Loucy (cell line): Measurements from ENCODE around the gene LIMA1.

Experiments
- H2AFZ ChIP-seq: fragments of 200-600 bp; sonication (generic); 2 replicates; pipeline ENCODE4 v1.6.0; 2016; ENCODE audit warnings: antibody characterized with exemption, mild to moderate bottlenecking, low read length, moderate library complexity
- H3F3A ChIP-seq: fragments of 200-600 bp; 2 replicates; pipeline ENCODE4 v1.6.0; 2016; ENCODE audit warnings: antibody characterized with exemption, low read depth, mild to moderate bottlenecking
- H3K27me3 ChIP-seq: fragments of 200-600 bp; sonication (generic); 2 replicates; pipeline ENCODE4 v1.6.1; 2014; ENCODE audit warnings: low read length, mild to moderate bottlenecking; ENCODE audit not compliant: insufficient read depth, poor library complexity, severe bottlenecking
- H3K36me3 ChIP-seq: fragments of 200-600 bp; sonication (generic); 2 replicates; pipeline ENCODE4 v1.6.1; 2016; ENCODE audit warnings: low read length; ENCODE audit not compliant: insufficient read depth
- H3K4me1 ChIP-seq: fragments of 200-600 bp; sonication (generic); 2 replicates; pipeline ENCODE4 v1.5.1; 2014; ENCODE audit warnings: low read length, mild to moderate bottlenecking; ENCODE audit not compliant: insufficient read depth, poor library complexity, severe bottlenecking
- H3K4me2 ChIP-seq: fragments of 200-600 bp; sonication (generic); 2 replicates; pipeline ENCODE4 v1.6.0; 2014; ENCODE audit warnings: antibody characterized with exemption, low read length, low read depth, mild to moderate bottlenecking; ENCODE audit not compliant: poor library complexity, severe bottlenecking
- H3K4me3 ChIP-seq: fragments of 200-600 bp; sonication (generic); 2 replicates; pipeline ENCODE4 v1.5.1; 2014; ENCODE audit warnings: low read length, mild to moderate bottlenecking, mixed read lengths; ENCODE audit not compliant: poor library complexity, severe bottlenecking
- H3K79me2 ChIP-seq: fragments of 200-600 bp; sonication (generic); 2 replicates; pipeline ENCODE4 v1.6.1; 2014; ENCODE audit warnings: low read length; ENCODE audit not compliant: insufficient read depth
- H3K9ac ChIP-seq: fragments of 200-600 bp; sonication (generic); 2 replicates; pipeline ENCODE4 v1.6.0; 2014; ENCODE audit warnings: mild to moderate bottlenecking, low read depth, low read length, moderate library complexity; ENCODE audit not compliant: poor library complexity, severe bottlenecking
- H3K9me2 ChIP-seq: fragments of 200-600 bp; sonication (generic); replicated peaks from 2 replicates; pipeline ENCODE4 v1.6.1; 2016; ENCODE audit warnings: low read depth, low read length, mixed read lengths
- H3K9me3 ChIP-seq: fragments of 200-600 bp; sonication (generic); 2 replicates; pipeline ENCODE4 v1.6.1; 2014; ENCODE audit warnings: mild to moderate bottlenecking, antibody characterized with exemption, low read length, low read depth; ENCODE audit not compliant: insufficient read depth
- H4K20me1 ChIP-seq: fragments of 200-600 bp; sonication (generic); 2 replicates; pipeline ENCODE4 v1.6.0; 2014; ENCODE audit warnings: antibody characterized with exemption, low read length, mild to moderate bottlenecking; ENCODE audit not compliant: insufficient read depth, poor library complexity, severe bottlenecking
- EZH2phosphoT487 ChIP-seq: fragments of 200-600 bp; IDR thresholded peaks from 2 replicates; pipeline ENCODE4 v1.6.1; 2018; ENCODE audit warnings: antibody characterized with exemption, mild to moderate bottlenecking, moderate library complexity, borderline replicate concordance
- TF ChIP-seq, protein P1 (sequence below): fragments of 200-600 bp; sonication (generic); conservative IDR thresholded peaks from 2 replicates; pipeline ENCODE4 v1.5.1; 2014; ENCODE audit warnings: mild to moderate bottlenecking, antibody characterized with exemption, low read length

The LIMA1 gene

DNA sequence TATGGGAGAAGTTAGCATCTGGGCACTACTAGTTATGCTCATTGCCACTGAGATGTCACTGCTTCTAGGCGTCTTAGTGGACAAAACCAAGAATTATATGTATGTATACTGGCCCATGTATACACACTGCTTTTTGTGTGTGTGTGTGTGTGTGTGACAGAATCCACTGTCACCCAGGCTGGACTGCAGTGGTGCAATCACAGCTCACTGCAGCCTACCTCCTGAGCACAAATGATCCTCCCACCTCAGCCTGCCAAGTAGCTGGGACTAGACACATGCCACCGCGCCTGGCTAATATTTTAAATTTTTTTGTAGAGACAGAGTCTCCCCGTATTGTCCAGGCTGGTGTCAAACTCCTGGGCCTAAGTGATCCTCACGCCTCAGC is 25.2 kb downstream of the LIMA1 start:
- H2AFZ ChIP-seq: no peak overlapping the region
- no peaks in the 10 kb centered on the region for H3F3A ChIP-seq
- no peak overlapping the region for H3K4me3 ChIP-seq
- no peaks in the 10 kb centered on the region for H3K9me2 ChIP-seq
- no peak for TF ChIP-seq EZH2phosphoT487
- TF ChIP-seq, protein P1, sequence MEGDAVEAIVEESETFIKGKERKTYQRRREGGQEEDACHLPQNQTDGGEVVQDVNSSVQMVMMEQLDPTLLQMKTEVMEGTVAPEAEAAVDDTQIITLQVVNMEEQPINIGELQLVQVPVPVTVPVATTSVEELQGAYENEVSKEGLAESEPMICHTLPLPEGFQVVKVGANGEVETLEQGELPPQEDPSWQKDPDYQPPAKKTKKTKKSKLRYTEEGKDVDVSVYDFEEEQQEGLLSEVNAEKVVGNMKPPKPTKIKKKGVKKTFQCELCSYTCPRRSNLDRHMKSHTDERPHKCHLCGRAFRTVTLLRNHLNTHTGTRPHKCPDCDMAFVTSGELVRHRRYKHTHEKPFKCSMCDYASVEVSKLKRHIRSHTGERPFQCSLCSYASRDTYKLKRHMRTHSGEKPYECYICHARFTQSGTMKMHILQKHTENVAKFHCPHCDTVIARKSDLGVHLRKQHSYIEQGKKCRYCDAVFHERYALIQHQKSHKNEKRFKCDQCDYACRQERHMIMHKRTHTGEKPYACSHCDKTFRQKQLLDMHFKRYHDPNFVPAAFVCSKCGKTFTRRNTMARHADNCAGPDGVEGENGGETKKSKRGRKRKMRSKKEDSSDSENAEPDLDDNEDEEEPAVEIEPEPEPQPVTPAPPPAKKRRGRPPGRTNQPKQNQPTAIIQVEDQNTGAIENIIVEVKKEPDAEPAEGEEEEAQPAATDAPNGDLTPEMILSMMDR: no peak
- H4K20me1 ChIP-seq: no peaks in the 10 kb centered on the region
- no peak overlapping the region for H3K4me2 ChIP-seq
- no peaks in the 10 kb centered on the region for H3K9me3 ChIP-seq
- H3K79me2 ChIP-seq: no peaks in the 10 kb centered on the region
- H3K9ac ChIP-seq: no peak overlapping the region
- no peaks in the 10 kb centered on the region for H3K36me3 ChIP-seq
- peaks cover 11% of the 10 kb centered on the region for H3K4me1 ChIP-seq
- H3K27me3 ChIP-seq: no peaks in the 10 kb centered on the region

DNA sequence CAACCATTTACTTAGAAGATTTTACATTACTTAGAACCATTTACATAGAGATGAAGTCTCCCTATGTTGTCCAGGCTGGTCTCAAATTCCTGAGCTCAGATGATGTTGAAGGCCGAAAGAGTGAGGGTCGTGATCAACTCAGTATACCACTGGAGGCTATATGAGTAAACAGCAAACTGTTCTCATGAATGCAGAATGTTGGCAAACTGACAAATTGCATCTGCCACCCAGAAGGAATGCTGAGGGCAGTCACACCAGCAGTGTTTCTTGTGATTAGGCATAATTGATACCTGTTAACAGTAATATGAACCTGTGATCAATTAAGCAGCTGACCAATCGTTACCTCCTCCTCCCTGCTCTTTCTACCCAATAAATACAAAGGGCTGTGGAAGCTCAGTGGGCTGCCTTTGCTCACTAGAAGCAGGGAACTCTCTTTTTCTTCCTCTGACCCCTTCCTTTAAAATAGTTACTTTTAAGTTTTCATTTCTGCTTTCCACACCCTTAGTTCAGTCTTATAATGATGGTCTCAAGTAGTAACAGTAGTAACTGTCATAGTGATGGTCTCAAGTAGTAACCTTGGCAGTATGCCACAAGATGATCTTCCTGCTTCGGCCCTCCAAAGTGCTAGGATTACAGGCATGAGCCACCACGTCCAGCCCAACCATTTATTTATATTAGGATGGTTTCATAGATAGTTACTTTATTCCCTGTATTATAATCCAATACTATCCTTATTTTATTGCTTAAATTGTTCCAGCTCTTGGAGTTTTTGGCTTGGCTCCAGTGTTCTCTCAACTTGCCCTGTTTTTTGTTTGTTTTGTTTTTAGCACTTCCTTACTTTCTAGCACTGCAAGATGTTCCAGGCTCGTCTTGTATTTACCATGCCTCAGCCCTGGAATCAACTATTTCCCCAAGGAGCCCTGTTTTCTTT is 25.8 kb downstream of the LIMA1 start:
- H3K4me3 ChIP-seq: no peak overlapping the region
- H3K79me2 ChIP-seq: no peaks in the 10 kb centered on the region
- H3K36me3 ChIP-seq: no peaks in the 10 kb centered on the region
- no peak overlapping the region for H3K9ac ChIP-seq
- no peaks in the 10 kb centered on the region for H3F3A ChIP-seq
- H4K20me1 ChIP-seq: no peaks in the 10 kb centered on the region
- H3K9me2 ChIP-seq: no peaks in the 10 kb centered on the region
- peaks cover 11% of the 10 kb centered on the region for H3K4me1 ChIP-seq
- no peaks in the 10 kb centered on the region for H3K27me3 ChIP-seq
- TF ChIP-seq, protein P1: no peak
- no peak for TF ChIP-seq EZH2phosphoT487
- no peaks in the 10 kb centered on the region for H3K9me3 ChIP-seq
- no peak overlapping the region for H3K4me2 ChIP-seq
- no peak overlapping the region for H2AFZ ChIP-seq

DNA sequence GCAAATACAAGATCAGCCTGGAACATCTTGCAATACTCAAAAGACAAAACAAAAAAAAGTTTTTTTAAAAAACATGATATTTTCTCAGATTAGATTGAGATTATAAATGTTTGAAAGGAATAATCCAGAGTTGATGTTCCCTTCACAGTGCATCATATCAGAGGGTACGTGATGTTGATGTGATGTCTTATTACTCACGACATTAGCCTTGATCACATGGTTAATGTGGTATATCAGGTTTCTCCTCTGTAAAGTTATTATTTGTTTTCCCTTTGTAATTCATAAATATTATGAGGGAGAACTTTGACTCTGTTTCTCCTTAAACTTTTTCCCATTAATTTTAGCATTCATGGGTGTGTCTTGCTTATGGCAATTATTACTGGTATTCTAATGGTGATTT is 26.6 kb downstream of the LIMA1 start:
- H3K4me3 ChIP-seq: no peak overlapping the region
- no peak overlapping the region for H3K9ac ChIP-seq
- H3K9me2 ChIP-seq: no peaks in the 10 kb centered on the region
- H3F3A ChIP-seq: no peaks in the 10 kb centered on the region
- H4K20me1 ChIP-seq: no peaks in the 10 kb centered on the region
- no peaks in the 10 kb centered on the region for H3K27me3 ChIP-seq
- H3K9me3 ChIP-seq: no peaks in the 10 kb centered on the region
- H3K4me1 ChIP-seq: peaks cover 11% of the 10 kb centered on the region
- TF ChIP-seq, protein P1: no peak
- TF ChIP-seq EZH2phosphoT487: no peak
- no peaks in the 10 kb centered on the region for H3K36me3 ChIP-seq
- H2AFZ ChIP-seq: no peak overlapping the region
- no peaks in the 10 kb centered on the region for H3K79me2 ChIP-seq
- no peak overlapping the region for H3K4me2 ChIP-seq
